Measurements from ENCODE around the gene RFNG. TPM values are rescaled to one million over a fixed set of nuclear protein-coding genes. Genes with fewer than 3 reads are reported as not detected.

Gene RFNG
- total RNA-seq, 1 donor from 2014 or later, result 45.8 TPM

DNA sequence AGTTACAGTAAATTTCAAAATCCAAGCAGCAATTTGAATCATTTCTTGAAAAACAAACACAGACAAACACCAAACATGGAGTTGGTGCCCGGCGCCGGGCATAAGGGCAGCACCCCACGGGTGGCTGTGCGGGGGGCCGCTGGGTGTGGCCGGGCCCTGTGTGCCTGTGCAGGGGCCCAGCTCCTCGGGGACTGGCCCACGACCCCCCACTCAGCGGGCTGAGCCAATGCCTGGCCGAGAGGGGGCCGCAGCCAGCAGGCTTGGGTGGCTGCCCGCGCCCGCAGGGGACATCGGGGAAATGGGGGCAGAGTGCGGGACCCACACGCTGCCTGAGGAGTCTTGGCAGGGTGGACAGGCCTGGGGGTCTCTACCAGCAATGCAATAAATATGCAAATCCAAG, 26.8 kb upstream of the RFNG start:
- ATAC-seq (no peak), DNase-seq (ENCODE audit: low spot score) (no peak)

DNA sequence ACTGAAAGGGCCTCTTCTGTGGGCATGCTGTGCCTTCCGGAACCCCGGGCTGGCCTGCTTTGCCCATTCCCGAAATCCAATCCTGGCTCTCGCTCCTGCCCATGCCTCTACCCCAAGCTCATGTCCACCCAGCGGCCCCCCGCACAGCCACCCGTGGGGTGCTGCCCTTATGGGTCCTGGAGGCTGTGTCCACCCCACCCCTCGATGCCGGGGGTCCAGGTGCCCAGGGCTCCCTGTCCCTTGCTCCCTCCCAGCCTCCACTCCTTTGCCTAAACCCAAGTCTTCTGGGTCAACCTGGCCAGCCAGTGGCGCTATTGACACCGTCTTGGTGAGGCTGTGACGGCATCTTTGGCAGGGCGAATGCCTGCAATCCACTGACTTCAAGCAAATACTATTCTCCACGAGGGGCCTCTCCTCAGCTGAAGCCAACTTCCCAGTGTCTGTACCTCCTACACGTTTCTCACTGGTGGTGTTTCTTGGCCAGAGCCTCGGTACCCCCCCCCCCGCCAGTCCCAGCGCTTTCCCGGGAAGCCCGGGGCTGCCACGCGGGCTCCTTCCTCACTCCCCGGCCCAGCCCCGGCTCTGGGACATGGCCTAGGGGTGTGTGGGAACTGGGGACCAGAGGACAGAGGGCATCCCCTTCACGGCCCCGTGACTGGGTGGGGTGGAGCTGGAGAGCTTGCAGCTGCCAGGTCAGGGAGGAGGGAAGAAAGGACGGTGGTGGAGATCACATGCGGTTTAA, 26.2 kb upstream of the RFNG start:
- ATAC-seq, result peak; percentile 20
- no peak for DNase-seq (ENCODE audit: low spot score)

- no peak for DNase-seq (ENCODE audit: low spot score)
- ATAC-seq, result peak; percentile 37
Measured at GRCh38 chr17:82076785-82077591, 25.4 kb upstream of the RFNG start.

DNA sequence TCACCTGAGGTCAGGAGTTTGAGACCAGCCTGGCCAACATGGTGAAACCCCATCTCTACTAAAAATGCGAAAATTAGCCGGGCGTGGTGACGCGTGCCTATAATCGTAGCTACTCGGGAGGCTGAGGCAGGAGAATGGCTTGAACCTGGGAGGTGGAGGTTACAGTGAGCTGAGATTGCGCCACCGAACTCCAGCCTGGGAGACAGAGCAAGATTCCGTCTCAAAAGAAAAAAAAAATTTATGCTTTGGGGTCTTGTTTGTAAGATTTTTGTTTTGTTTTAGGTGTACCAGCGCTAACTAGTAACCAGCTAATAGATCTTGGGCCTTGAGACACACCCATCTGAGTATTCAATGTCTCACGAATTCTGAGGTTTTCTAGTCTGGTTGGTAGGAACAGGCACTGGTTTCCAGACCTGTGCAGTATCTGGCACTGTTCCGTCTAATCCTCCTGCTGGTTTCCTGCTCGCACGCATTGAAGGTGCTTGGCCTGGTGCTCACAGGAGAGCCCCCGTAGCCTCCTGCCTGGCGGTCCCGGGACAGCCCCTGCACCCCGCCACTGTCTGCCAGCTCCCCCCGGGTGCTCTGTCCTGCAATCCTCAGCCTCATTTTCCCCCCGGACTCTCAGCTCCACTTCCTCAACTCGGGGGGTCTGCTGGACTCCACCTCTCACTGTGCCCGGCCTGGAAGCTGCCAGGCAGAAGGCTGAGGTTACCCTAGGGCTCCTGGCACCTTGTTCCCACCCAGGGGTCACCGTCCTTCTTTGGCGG, 24.6 kb upstream of the RFNG start:
- DNase-seq (ENCODE audit: low spot score), result no peak
- ATAC-seq, result peak; percentile 26

DNA sequence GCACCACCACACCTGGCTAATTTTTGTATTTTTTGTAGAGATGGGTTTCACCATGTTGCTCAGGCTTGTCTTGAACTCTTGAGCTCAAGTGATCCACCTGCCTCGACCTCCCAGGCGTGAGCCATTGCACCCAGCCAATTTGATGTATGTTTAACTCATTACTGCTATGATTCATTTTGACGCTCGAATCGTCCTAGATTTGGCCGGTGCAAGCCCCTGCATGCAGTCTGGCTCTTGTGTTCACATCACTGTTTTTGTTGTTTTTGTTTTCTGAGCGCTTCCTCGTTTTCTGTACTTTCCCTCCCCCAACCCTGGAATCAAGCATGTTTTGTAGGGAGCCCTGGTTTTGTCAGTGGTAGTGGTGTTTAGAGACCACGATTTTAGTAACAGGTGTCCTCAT, 21.8 kb upstream of the RFNG start:
- ATAC-seq (no peak), DNase-seq (ENCODE audit: low spot score) (no peak)

GRCh38 chr17:82072827-82073226, 21.2 kb upstream of the RFNG start:
- DNase-seq (ENCODE audit: low spot score), result no peak
- ATAC-seq, result no peak

DNA sequence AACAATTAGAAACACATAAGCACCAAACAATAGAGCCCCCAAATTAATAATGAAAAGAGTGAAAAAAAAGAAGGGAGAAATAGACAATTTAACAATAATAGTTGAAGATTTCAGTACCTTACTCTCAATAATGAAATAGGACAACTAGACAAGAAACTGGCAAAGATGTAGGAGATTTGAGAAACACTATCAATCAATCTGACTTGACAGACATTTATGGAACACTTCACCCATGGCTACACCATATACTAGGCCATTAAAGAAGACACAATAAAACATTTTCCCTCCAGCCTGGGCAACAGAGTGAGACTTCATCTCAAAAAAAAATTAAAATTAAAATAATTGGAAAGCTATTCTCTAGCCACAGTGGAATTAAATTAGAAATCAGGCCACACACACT, 19.0 kb upstream of the RFNG start:
- no peak for DNase-seq (ENCODE audit: low spot score)
- ATAC-seq, result no peak

- ATAC-seq, result peak; percentile 70
- no peak for DNase-seq (ENCODE audit: low spot score)
Measured at GRCh38 chr17:82065638-82066303, 14.2 kb upstream of the RFNG start, which contains the start of gene DUS1L. Gene DUS1L (minus strand): TSS chr17:82065804. CDS start chr17:82065059, 745 bp downstream.

- ATAC-seq (no peak), DNase-seq (ENCODE audit: low spot score) (no peak)
Measured at GRCh38 chr17:82065193-82065637, 13.6 kb upstream of the RFNG start.

DNA sequence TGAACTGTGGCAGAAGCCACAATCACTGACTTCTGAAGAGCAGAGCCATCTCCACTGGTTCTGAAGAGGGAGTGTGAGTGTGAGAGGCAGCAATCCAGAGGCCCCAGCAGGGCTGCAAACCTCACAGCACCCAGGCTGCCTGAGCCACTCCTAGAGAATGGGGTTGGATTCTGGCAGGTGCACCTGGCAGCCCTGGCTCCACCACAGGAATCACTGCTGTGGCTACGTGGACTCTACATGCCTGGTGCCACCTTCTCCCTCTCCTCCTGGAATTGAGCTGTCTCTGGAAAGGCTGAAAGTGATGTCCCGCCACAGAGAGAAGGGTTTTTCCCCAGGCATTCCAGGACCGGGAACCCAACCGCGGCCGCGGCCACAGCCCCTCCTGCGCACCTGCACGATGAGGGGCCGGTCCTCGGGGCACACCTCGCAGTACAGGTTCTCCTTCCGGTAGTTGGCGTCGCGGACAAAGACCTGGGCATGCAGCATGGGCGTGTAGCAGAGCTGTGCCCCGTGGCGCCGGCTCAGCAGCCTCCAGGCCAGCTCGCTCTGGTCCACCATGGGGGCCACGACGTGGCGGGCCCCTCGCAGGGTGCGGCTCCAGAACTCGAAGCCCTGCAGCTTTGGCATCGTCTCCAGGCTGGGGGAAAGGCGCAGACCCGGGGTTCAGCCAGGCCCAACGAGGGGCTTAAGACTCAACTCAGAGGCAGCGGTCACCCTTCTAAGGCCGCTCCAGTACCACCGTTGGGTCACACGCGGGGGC, 13.0 kb upstream of the RFNG start:
- DNase-seq (ENCODE audit: low spot score), result no peak
- peak; percentile 61 for ATAC-seq

- DNase-seq (ENCODE audit: low spot score) (peak; percentile 82), ATAC-seq (peak; percentile 72)
Measured at GRCh38 chr17:82063424-82064415, 12.1 kb upstream of the RFNG start.

- ATAC-seq, result no peak
- DNase-seq (ENCODE audit: low spot score), result no peak
Measured at GRCh38 chr17:82062984-82063368, 11.4 kb upstream of the RFNG start.

DNA sequence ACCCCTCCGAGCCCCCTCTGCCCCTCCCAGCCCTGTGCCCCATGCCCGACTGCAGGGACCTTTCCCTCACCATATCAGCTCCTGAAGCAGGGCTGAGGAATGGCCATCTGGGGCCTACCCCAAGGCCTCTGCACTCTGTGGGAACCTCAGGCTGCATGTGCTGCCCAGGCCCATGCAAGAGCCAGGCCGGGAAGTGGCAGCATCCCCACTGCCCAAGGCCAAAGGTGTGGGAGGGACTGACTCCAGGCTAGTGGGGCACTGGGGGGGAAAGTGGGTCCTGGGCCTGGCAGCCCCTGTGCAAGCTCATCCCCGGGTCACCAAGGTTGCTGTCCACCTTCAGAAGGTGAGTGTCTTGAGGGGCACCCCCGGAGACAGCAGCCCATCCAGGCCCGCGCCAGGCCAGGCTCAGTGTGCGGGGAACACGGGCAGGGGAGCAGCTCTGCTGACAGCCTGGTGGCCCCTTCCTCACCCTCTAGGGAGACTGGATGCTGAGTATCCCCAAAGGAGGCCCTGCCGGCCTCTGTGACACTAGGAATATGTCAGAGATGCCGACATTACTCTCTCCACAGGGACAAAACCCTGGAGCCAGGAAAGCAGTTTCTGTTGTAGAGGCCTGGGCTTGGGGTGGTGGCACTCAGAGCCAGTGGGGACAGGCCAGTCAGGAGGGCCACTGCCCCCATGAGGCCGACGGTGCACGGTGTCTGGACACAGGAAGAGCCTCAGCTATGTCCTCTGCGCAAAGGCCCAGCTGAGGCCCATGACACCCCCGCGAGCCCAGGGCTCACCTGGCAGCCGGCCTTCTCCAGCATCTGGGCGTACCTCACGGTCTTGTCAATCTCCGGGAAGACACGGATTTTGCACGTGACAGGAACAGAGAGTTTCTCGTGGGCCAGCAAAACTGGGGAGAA, 10.7 kb upstream of the RFNG start:
- DNase-seq (ENCODE audit: low spot score) (no peak), ATAC-seq (no peak)

- no peak for ATAC-seq
- DNase-seq (ENCODE audit: low spot score), result no peak
Measured at GRCh38 chr17:82061047-82061925, 9.7 kb upstream of the RFNG start.

DNA sequence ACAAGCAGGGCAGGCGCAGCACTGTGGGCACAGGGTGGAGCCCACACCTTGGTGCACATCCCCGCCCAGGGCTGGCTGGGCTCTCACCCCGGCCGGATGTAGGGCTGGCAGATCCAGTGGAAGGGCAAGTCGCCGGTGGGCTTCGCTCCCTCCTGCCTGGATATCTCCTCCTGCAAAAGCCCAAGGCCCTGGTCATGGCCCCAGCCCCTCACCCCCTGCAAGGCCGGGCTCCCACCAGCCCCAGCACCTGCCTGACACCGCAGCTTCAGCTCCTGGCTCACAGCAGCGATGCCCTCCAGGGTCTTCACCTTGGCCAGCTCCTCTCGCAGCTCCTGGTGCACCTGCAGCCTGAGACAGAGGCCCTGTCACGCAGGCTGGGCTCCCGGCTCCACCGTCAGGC, 9.0 kb upstream of the RFNG start:
- DNase-seq (ENCODE audit: low spot score), result no peak
- ATAC-seq, result no peak

DNA sequence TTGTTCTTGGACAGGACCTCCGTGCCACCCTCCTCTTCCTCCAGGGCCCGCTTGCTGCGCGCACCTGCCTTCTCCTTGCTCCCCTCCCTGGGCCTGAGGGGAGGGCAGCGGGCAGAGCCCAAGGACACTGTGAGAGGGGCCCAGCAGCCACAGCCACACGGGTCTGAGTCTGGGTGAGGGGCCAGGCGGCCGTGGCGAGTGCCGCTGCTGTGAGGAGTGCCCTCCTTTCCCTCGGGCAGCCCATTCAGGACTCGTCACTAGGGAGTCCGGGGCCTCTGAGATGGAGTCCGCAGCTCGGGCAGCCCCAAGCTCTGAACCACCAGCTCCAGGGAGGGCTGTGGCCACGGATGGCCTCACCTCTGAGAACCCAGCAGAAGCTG, 8.4 kb upstream of the RFNG start:
- no peak for DNase-seq (ENCODE audit: low spot score)
- ATAC-seq, result no peak
